ENCODE data around the gene KIAA0513.

KIAA0513 gene

DNA sequence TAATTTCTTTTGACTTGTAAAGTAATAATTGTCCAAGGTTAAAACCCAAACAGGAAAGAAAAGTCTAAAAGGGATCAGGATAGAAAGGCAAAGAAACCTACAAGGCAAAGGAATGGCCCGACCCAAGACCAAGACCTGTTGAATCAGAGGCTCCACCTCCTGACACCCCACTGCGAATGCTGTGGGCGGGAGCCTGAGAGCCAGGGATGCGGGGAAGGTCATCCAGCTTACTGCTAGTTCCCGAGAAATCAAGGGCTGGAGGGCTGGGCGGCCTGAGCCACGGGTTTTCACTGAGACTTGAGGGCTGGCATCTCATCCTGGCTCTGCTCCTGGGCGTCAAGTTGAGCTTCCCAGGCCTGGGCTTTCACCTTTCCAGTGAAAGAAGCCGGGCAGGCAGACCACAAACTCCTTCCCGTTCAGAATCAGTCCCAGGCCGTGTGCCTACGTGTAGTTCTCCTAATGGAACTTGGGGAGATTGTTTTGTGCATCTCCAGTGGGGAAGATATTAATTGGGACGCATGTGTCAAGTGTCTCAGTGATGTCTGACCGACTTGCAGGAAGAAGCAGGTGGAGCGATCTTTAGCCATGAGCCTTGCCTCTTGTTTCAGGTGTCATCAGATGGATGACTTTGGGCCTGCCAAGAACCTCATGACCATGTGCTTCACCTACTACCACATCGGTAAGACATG, 47.8 kb downstream of the KIAA0513 start:
- no peak for DNase-seq

DNA sequence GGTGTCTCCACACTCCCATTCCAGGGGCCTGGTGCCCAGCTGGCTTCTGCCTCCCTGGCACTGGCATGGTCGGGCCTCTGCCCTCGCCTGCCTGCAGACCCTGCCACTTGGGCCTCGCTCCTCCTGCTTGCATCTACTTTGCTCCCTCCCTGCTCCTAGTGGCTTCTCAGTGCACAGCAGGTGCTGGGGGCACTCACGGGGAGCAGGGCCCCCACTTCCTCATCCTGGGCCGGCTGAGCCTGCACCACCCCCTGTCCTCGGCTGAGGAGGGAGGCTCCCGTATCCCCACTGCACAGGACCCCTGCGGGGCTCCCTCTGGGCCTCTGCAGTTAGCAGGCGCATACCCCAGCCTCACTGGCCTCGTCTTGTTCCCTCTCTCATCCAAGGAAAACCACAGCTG, 49.4 kb downstream of the KIAA0513 start:
- DNase-seq: no peak

DNA sequence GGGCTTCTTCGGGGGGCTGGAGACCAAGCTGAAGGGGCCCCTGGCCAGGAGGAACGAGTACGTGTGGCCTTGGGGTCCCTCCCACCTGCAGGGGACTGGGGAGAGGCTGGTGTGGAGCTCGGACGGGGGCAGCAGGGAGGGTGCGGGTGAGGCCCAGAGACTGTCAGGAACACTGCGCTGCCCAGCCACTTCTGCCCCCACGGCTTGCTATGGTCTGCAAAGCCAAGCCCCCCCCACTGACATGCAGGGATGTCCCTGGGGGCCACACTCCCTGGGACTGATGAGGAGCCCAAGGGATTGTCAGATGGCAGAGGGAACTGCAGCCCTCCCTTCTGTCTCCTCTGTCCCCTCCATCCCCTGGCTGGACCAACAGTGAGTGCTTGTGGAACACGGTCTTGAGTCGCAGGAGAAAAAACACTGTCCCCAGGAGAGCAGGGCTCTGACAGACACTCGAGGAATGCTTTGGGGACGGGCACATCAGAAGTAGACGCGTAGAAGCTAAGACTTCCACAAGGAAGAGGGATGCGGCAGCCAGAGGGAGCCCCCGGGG, 50.1 kb downstream of the KIAA0513 start:
- DNase-seq: no peak

DNA sequence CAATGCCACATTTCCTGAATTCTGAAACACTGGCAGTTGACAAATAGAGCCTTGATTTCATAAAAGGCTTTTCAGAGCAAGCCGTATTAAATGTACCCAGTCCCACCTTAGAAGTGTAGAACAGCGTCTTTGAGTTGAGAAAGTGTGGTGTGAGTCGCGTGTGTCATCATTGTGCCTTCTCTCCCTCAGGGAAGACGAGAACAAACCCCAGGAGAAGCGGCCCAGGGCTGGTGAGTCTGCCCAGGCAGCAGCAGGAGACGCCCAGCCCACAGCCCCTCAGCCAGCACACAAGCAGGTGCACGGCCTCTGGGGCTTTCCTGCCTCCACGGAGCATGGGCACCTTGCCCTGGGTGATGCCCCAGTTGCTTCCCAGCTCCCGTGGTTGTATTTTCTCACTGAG, 50.6 kb downstream of the KIAA0513 start:
- no peak for DNase-seq

DNA sequence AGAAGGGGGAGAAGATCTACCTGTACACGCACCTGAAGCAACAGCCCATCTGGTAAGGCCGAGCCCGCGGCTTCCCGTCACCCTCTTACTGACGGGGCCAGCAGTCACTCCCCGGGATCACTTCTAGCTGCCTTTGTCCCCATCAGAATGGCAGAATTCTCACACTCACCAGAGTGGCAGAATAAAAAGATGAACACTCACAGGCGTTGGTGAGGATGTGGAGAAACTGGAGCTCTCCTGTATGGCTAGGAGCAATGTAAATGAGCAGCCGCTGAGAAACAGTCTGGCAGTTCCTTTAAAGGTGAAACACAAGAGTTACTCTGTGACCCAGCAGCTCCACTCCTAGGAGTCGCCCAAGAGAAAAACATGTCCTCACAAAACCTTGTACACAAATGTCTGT, 51.4 kb downstream of the KIAA0513 start:
- DNase-seq: no peak

DNA sequence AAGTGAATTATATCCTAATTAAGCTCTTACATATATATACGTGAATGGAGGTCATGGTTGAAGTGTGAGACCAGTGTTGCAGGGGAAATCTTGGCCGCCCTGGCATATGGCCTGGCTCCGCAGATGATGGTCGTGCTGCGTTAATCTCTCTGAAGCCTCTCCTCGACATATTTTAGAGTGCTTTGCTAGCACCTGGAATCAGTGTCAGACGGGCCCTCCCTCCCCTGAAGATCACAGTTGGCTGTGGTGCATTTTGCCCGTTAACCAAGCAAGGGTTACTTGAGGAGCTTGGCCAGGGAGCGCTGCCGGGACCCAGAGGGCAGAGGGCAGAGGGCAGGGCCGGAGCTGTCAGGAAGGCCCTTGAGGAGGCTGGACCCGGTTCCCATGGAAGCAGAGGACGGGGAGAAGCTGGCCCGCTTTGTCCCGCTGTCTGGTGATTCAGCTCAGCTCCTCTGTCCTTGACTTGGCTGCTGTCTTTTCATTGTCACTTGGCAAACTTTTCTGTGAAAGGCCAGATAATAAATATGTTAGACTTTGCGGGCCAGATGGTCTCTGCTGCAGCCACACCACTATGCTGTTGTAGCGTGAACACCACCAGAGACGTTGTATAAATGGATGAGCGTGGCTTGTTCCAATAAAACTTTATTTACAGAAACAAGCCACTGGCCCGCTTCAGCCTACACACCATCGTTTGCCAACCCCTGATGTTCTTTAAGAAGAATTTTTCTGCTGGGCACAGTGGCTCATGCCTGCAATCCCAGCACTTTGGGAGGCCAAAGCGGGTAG, 52.4 kb downstream of the KIAA0513 start:
- DNase-seq: no peak

DNA sequence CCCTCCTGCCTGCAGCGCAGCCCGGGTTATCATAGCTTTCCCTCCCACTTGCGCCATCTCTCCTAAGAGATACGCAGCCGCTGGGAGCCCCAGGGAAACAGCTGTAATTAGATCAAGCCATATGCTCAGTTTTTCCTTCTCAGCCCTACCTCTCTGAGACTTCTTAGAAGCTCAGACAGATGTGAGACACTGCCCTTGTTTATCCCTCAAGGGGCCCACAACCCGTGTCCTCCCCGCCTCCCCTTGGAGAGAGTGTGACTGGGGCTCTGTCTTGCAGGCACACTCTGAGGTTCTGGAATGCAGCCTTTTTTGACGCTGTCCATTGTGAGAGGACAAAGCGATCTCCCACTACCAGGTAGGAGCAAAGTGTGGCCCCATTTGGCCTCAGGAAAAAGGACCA, 53.4 kb downstream of the KIAA0513 start:
- DNase-seq: no peak

DNA sequence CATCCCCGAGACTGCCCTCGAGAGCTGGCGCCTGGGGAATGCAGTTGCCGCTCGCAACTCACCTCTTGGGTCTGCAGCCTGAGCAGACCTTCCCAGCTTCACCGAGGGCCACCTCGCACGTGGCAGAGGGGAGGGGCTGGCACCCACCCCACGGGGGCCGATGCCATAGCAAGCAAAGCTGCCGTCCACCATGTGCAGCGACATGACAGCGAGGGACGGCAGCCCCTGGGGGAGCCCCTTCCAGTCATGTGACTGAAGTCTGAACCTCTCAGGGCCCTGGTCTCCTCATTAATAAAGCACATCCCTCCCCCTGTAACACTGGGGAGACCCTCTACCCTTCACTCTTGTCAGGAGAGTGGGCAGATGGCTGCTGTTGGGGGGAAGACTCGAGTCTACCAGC, 54.2 kb downstream of the KIAA0513 start:
- no peak for DNase-seq

DNA sequence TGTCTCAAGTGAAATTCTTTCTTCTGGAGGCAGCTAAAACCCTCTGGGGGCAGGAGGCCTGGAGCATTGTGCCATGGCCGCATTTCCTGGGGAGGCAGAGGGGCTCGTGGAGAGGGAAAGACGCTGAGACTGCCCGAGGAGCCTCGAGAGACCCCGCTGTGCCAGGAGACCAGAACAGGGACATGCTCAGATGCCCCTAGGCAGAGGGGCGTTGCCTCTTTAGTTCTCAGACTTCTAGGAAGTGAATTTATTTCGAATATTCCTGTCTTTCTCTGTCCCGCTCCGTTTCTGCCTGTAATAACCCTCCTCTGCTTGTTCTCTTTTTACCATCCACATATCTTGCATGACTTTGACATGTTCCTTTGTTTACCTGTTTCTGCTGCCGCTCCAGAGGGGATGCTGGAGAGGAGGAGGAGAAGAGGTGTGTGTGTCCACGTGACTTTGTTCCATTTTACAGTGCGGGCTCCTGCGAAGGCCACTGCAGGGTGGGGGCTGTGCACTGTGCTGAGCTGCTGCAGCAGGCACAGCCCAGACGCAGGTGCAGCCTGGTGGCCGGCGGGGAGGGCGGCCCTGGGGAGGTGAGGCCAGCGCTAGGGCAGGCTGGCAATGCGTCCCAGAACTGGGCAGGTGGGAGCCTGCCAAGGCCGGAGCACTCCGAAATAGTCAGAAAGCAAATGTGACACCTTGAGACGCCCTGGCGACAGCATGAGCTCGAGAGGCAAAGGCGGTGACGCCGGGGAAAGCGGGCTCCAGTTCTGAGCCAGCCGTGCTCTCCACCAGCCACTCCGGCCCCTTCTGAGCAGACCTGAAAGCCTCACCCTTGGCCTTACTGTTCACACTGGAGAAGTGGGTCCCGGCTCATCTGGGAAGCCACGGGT, 54.8 kb downstream of the KIAA0513 start:
- no peak for DNase-seq

DNA sequence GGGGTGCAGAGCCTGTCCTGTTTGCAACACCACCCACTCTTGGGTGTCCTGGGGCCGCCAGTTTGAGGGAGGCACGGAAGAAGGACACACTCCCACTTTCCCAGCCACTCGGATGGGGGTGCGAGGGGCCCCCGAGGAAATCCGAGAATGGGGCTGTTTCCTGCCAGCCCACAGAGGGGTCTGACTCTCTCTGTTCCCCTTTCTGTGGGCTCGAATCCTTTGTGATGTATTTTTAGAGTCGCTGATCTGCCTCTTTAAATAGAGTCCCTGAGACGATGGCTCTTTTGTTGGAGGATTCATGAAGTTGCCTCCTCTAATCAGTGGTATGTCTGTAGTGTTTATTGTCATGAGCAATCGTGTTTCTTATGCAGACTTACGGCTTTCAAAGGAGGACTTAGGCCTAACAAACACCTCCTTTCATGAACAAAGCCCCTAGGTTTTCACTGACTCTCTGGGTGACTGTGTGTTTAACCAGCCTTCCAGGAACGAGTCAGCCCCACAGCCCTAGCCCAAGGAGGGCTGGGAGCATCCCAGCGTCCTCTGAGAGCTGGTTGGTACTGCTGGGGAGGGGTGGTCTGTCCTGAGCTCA, 55.5 kb downstream of the KIAA0513 start:
- DNase-seq: no peak

DNA sequence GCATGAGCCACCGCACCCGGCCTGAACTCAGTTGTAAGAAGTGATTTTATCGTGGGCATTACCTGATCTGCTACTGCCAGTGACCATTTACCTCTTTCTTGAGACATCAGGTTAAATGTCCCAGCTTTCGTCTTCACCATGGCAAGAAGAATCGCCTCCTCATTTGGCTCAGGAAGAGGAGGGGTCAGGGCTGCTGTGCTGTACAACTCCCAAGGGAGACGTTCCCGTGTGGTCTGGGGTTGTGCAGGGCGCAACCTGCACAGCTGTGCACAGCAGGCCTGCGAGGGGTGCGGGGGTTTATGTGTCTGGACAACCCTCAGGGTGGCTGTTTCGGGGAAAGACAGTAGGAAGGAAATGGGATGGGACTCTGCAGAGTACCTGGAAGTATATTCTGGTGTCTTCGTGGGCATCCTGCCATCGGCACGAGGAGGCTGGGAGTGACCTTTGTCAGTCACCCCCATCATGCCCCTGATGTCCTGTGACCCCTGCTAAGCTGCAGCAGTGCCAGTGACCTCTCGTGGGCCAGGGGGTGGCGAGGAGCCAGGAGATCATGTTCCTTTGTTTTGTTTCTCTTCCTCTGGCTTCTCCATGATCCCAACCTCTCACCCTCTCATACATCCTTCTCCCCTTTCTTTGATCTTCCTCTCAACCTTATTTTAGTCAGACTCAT, 57.4 kb downstream of the KIAA0513 start:
- DNase-seq: no peak

DNA sequence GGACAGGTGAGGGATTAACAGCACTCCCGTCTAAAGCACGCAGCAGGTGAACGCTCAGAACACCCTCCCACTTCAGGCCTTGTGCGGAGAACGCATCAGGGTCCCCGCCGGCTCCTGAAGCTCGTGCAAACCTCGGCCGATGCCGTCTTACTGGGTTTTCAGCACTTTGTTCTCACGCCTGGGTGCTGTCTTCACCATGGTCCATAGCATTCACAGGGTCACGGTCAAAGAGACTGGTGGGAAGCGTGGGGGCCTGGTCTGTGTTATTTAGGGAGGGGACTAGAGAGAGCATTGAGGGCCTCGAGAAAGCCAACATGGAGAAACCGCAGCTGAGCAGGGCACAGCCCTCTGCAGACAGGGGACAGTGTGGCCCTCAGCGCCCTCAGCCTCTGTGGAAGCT, 58.1 kb downstream of the KIAA0513 start:
- DNase-seq: no peak

DNA sequence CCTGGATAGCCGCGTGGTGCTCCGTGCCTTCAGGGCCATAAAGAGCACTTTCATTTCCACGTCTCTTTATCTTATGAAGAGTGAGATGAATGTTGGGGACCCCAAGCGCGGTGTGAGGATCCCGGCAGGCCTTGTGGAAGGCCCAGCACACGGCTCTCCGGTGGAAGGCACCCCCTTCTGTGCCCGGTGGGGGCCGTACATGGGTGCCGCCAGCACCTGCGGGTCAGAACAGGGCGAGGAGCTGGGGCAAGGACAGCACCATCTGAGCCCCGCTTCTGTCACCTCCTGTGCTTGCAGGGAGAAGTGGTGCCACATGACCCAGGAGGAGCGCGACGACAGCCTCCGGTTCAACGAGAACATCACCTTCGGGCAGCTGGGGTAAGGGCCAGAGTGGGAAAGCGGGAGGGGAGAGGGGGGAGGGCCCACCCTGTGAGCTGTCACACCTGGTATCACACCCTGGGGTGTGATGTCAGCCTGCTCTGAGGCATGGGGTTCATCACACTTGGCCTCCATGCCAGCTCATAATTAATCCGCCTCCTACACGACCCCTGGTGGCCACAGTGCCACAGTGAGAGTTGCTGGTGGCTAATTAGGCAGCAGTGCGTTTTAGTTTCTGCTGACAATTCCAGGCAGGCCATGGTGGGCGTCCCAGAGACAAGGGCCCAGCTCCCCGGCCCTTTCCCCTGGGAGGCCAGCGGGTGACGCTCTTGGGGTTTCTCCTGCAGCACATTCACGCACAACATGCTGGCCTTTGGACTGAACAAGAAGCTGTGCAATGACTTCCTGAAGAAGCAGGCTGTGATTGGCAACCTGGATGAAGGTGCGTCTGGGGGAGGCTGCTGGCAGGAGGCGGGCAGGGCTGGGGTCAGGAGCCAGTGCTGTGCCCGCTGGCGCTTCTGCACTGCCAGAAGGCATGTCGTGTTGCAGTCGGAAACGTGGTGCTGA, 59.0 kb downstream of the KIAA0513 start:
- DNase-seq: peak in 1 of 2 experiments; percentile 15

DNA sequence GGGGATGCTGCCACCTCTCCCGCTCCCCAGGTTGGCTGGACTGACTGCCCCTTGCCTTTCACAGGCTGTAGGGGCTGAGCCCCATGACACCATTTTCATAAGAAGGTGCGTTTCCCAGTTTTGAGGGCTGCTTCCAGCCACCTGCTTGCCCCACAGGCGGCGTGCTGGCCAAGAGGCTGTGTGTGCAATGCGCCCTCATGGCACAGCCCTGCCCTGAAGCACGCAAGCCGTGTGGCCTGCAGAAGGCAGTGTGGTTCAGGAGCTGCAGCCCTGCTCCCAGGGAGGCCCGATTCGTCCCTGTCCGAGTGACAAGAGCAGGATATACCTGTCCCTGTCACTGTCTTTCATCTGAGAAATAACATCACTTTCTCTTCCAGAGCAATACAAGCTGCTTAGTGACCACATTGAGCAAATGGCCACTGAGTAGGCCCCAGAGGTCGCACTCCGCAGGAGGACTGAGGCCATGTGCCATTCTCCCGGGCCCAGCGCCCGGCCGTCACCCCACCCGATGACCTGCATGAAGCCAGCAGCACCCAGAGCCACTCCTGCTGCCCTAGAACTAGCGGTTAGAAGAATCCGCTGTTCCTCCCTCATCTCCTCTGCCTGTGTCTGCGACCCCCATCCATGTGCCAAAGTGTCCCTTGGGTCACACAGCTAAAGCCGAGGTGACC, 60.4 kb downstream of the KIAA0513 start:
- DNase-seq: no peak

DNA sequence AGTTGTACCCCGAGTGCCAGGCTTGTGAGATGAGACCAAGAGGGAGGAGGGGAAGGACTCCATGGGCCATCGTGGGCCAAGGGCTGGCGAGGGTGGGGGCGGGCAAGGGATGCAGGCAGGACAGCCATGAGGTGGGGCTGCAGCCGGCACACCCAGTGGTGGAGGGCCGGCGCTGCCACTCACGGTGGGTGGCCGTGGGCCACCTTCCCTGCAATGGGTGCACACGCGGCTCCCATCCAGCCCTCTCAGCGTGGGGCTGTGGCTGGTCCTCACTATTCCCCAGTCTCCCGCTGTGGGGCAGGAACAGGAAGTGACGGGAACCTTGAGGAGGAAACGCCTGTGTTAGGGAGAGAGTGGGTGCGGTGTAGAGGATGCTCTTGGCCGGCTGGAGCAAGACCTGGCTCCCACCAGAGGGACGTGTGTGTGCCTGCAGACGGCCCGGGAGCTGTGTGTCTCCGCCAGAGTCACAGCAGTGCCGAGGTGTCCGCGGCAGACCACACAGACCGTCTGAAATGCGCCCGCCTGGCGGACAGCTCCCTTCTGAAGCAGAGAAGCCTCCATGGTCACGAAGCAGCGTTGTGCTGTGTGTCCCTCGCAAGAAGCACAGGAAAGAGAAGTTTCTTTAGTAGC, 61.1 kb downstream of the KIAA0513 start:
- no peak for DNase-seq

DNA sequence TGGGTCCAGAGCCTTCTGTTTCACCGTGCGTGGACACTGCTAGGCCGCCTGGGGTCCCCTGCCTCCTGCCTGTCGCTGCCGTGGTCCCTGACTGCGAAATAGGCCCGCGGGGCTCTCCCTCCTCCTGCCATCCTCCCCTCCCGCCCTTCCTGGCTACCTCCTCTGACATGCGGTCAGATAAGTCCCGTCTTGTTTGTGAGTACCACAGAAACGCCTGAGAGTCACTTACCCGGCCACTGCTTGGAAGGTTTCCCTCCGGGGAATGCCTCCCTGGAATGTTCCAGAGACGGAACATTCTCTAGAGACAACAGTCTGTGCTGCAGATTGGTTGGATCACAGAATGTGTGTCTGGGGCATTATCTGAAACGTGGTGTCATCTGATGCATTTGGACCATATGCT, 61.9 kb downstream of the KIAA0513 start:
- no peak for DNase-seq

DNA sequence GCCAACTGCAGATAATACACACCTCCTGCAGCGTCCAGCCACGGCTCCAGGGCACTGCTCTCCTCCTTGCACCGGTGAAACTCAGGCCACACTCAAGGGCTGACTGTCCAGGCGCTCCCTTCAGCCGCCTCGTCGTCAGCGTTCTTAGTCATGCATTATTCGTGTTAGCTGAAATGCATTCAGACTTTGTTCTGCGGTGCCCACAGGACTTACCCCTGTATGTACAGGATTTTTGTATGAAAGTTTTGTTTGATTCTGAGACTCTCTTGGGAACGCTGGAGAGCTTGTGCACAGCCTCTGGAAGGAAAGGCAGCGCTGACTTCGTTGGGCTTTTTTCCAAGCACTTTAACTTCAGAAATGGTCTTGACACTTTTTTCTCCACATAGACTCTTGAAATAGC, 62.6 kb downstream of the KIAA0513 start:
- DNase-seq: no peak

DNA sequence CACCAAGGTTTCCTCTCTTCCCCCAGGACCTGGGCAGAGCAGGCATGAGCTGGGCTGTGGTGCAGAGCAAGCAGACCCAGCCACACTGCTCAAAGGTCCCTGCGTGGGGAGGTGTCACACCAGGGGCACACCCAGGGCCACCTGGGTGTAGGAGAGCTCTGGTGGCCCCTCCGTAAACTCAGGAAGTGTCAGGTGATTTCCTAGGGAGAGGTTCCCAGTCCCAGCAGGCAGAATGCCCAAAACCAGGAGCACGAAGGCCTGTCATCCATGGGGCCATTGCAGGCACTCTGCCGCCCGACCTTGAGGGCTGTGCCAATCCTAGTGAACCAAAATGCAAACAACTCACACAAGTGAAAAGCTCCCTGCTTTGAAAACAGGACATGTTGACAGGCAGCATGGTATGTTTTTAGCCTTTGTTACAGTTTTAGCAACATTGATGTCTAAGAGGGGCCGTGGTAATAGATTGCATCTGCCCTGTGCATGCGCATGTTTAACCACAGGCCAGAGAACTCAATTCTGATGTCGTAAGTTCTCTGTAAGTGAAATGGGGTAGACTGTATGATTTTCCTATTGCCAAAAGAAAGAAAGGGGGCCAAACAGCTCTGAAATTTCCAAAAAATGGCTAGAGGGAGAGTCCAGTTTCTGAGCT, 63.4 kb downstream of the KIAA0513 start:
- no peak for DNase-seq

DNA sequence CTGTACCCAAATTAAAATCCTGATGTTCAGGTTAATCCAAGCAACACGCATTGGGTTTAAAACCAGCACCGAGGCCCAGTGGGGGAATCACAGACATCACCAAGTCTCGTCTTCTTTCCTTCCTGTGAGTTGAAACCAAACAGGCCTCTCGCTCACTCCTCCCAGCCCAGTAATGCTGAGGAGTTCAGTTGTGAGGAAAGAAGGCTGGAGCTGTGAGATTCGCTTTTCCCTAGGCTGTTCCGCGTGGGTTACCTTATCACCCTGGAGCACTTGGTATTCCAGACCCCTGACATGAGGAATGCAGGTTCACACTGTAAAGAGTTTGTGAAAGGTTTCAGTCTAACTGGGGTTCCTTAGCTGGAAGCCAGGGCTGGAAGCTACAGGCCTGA, 63.9 kb downstream of the KIAA0513 start:
- DNase-seq: no peak

DNA sequence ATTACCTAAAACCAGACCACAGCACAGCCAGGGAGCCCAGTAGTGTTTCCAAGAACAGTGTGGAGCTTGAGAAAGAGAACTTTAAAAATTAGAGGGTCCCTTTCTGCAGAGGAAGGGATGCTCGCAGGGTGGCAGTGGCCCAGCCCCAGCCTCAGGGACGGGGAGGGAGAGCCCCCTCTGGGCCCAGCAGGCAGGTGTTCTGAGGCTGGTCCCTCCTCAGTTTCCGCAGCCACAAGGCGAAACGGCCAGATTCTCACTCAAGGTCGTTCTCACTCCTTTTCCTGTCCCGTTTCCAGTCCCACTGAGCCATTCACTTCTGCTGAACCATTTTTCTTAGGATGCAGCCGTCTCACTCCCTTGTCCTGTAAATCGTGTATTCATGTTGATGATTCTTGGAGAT, 64.7 kb downstream of the KIAA0513 start:
- no peak for DNase-seq
